Calu3 (cell line): Measurements from ENCODE around the gene ARHGAP5. TPM values are rescaled to one million over a fixed set of nuclear protein-coding genes. Genes with fewer than 3 reads are reported as not detected.

Experiments
- BruUV-seq: library from RNA; stranded (reverse); fragments of 400-500 nt; replicated peaks from 2 replicates; lab custom pipeline; 2021; lab: Mats Ljungman, UMichigan
- CTCF ChIA-PET: fragments of 300-600 bp; sonication (Branson Sonifier 250); formaldehyde crosslinking; loops from one replicate; lab custom pipeline; 2022; ENCODE audit warnings: antibody characterized with exemption; lab: Charles Lee
- DNase-seq: peaks from one replicate; pipeline ENCODE4 v3.0.0; 2022
- H3K27ac Mint-ChIP-seq: one replicate; pipeline ENCODE4 v1.8.0; 2022; ENCODE audit warnings: mixed read lengths; ENCODE audit not compliant: unreplicated experiment
- H3K27me3 Mint-ChIP-seq: one replicate; pipeline ENCODE4 v1.8.0; 2022; ENCODE audit warnings: mixed read lengths; ENCODE audit not compliant: unreplicated experiment
- H3K36me3 Mint-ChIP-seq: one replicate; pipeline ENCODE4 v1.8.0; 2022; ENCODE audit warnings: mild to moderate bottlenecking, moderate library complexity, mixed read lengths; ENCODE audit not compliant: insufficient read depth, unreplicated experiment
- H3K4me1 Mint-ChIP-seq: one replicate; pipeline ENCODE4 v1.8.0; 2022; ENCODE audit warnings: mild to moderate bottlenecking, low read depth, mixed read lengths; ENCODE audit not compliant: unreplicated experiment
- H3K4me3 Mint-ChIP-seq: one replicate; pipeline ENCODE4 v1.8.0; 2022; ENCODE audit warnings: mild to moderate bottlenecking, low read depth, moderate library complexity, mixed read lengths; ENCODE audit not compliant: unreplicated experiment
- H3K9me3 Mint-ChIP-seq: one replicate; pipeline ENCODE4 v1.8.0; 2022; ENCODE audit warnings: low read depth, mixed read lengths; ENCODE audit not compliant: unreplicated experiment
- intact Hi-C: fragments of 100-400 bp; cut with micrococcal nuclease; formaldehyde crosslinking; loops from one replicate; pipeline ENCODE4 v1.10.0; 2022; ENCODE audit not compliant: unreplicated experiment
- total RNA-seq: library from RNA; stranded (reverse); gene quantifications from 2 replicates; pipeline ENCODE4 v1.2.3, GENCODE V29; 2022
- TF ChIP-seq, protein P1 (sequence below): fragments of 200-600 bp; IDR thresholded peaks from one replicate; pipeline ENCODE4 v1.8.0; 2022; ENCODE audit warnings: antibody characterized with exemption; ENCODE audit not compliant: unreplicated experiment

Gene ARHGAP5
- total RNA-seq, 1 experiment from 2014 or later = 132 TPM

DNA sequence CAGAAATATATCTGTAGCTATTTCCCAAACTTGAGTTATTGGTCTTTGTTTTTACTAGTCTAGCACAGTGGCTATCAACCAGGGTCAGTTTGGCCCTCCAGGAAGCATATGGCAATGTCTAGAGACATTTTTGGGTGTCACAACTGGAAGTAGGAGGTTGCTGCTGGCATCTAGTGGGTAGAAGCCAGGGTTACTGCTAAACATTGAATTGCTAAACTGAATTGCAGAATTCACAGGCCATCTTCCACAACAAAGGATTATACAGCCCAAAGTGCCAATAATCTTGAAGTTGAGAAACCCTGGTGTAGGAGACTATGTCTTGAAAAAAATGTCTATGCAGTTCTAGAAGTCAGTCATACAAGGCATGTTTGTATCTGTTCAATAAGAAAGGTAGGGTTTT, 27.7 kb downstream of the ARHGAP5 start:
- H3K27ac Mint-ChIP-seq = no peak overlapping the region
- intact Hi-C loops = no loop called here

DNA sequence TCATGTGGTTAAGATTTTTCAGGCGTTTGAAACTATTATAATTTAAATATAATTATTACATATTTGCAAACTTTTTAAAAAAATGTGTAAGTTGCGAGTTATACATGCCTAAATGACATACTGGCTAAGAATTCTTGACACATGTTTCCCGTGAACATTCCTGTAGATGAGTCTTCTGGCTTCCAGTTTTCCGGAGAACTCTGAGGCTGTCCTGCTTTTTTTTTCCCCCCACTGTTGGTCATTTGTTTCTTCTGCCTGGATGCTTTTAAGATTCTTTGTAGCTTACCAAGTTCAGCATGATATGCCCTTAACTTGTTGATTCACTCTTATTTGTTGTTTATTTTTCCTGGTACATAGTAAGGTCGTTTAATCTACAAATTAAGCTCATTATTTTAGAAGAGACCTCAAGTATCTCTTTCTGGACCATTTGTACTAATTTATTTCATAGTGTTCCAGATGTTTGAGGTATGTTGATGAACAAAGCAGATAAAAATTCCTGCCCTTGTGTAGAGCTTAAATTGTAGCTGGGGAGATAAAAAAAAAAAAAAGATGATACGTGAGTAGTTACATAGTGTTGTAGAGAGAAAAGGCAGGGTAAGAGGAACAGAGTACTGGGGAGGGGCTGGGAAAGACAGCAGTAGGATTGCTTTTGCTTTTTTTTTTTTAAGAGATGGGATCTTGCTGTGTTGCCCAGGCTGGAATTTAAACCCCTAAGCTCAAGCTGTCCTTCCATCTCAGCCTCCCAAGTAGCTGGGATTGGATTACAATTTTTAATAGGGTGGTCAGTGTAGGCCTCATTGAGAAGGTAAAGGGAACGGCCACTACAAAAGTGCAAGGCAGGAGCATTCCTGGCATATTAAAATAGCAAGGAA, 32.8 kb downstream of the ARHGAP5 start:
- no TSS peak for BruUV-seq
- Mint-ChIP-seq H3K27me3 (no peaks in the 10 kb centered on the region), H3K9me3 (no peaks in the 10 kb centered on the region), H3K27ac (peak overlapping the region; percentile 34), H3K4me3 (no peak overlapping the region), H3K4me1 (peaks cover 19% of the 10 kb centered on the region), H3K36me3 (no peaks in the 10 kb centered on the region)
- TF ChIP-seq, protein P1, sequence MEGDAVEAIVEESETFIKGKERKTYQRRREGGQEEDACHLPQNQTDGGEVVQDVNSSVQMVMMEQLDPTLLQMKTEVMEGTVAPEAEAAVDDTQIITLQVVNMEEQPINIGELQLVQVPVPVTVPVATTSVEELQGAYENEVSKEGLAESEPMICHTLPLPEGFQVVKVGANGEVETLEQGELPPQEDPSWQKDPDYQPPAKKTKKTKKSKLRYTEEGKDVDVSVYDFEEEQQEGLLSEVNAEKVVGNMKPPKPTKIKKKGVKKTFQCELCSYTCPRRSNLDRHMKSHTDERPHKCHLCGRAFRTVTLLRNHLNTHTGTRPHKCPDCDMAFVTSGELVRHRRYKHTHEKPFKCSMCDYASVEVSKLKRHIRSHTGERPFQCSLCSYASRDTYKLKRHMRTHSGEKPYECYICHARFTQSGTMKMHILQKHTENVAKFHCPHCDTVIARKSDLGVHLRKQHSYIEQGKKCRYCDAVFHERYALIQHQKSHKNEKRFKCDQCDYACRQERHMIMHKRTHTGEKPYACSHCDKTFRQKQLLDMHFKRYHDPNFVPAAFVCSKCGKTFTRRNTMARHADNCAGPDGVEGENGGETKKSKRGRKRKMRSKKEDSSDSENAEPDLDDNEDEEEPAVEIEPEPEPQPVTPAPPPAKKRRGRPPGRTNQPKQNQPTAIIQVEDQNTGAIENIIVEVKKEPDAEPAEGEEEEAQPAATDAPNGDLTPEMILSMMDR = no peak
- DNase-seq = no peak
- intact Hi-C loops = no loop called here
- CTCF ChIA-PET = interaction anchor here (0.6 to 0.7 kb wide), 2 partner anchors 29 to 142 kb away, joined by 3 to 7 read pairs; no protein-coding TSS in a partner anchor

More for the DNA sequence above, 27.7 kb downstream of the ARHGAP5 start:
- Mint-ChIP-seq H3K27me3 (no peaks in the 10 kb centered on the region), H3K36me3 (peaks cover 16% of the 10 kb centered on the region), H3K9me3 (no peaks in the 10 kb centered on the region), H3K4me3 (no peak overlapping the region), H3K4me1 (peaks cover 2% of the 10 kb centered on the region)
- CTCF ChIA-PET = no interaction called here
- TF ChIP-seq, protein P1 = no peak
- DNase-seq = no peak
- no TSS peak for BruUV-seq

DNA sequence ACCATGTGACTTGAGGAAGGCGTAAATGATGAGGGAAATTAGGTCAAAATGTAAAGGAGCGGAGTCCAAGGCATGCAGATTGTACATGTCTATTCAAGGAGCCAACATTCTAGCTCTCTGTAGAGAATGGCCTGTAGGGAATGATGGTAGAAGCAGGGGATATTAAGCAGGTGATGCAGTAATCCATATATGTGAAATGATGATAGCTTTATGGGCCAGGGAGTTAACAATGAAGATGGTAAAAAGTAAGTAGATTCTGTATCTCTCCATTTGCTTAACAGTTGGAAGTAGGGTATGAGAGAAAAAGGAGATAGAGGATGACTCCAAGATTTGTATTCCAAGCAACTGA, 33.4 kb downstream of the ARHGAP5 start:
- no peaks in the 10 kb centered on the region for H3K9me3 Mint-ChIP-seq
- no peaks in the 10 kb centered on the region for H3K27me3 Mint-ChIP-seq
- intact Hi-C loops = no loop called here
- BruUV-seq = no TSS peak
- H3K4me3 Mint-ChIP-seq = no peak overlapping the region
- DNase-seq = no peak
- H3K4me1 Mint-ChIP-seq = peaks cover 19% of the 10 kb centered on the region
- TF ChIP-seq, protein P1 = no peak
- peaks cover 5% of the 10 kb centered on the region for H3K36me3 Mint-ChIP-seq
- peak overlapping the region; percentile 34 for H3K27ac Mint-ChIP-seq
- CTCF ChIA-PET = interaction anchor here (0.6 kb wide), 1 partner anchor 29 kb away, joined by 7 read pairs; no protein-coding TSS in a partner anchor

DNA sequence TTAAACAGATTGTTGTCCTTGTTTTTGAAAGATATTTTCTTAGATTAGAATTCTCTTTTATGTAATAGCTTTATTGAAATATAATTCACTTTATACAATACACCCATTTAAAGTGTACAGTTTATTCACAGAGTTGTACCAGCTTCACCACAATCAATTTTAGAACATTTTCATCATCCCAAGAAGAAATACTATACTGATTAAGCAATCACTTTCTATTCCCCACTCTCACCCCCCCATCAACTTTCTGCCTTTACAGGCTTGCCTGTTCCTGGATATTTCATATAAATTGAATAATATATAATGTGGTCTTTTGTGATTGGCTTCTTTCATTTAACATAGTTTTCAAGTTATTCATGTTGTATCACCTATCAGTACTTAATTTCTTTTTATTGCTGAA, 44.4 kb downstream of the ARHGAP5 start:
- no peak for DNase-seq
- H3K4me1 Mint-ChIP-seq = peaks cover 28% of the 10 kb centered on the region
- H3K9me3 Mint-ChIP-seq = peaks cover 7% of the 10 kb centered on the region
- no peak overlapping the region for H3K27ac Mint-ChIP-seq
- CTCF ChIA-PET = no interaction called here
- intact Hi-C loops = loop anchor here (5.0 kb wide), 1 partner anchor 39 kb away; no protein-coding TSS in a partner anchor
- TF ChIP-seq, protein P1 = no peak
- peaks cover 38% of the 10 kb centered on the region for H3K36me3 Mint-ChIP-seq
- H3K4me3 Mint-ChIP-seq = no peak overlapping the region
- no peaks in the 10 kb centered on the region for H3K27me3 Mint-ChIP-seq
- BruUV-seq = no TSS peak
